HepG2 (cell line): ENCODE results near the gene VAMP2. TPM values are rescaled to one million over a fixed set of nuclear protein-coding genes. Genes with fewer than 3 reads are reported as not detected.

ENCODE experiments used
- CHD4 ChIP-seq: fragments of 200-600 bp; sonication (generic); IDR thresholded peaks from 2 replicates; pipeline ENCODE4 v1.7.0; 2017; ENCODE audit warnings: mild to moderate bottlenecking, low read length, borderline replicate concordance
- ETS1 ChIP-seq: sonication (generic); formaldehyde crosslinking; IDR thresholded peaks from 2 replicates; pipeline ENCODE4 v1.4.0; 2020; ENCODE audit warnings: missing genetic modification reagents
- MBD4 ChIP-seq: IDR thresholded peaks from 2 replicates; pipeline ENCODE4 v1.6.1; 2012; ENCODE audit warnings: low read length, inconsistent platforms, borderline replicate concordance
- MIER2 ChIP-seq: IDR thresholded peaks from 2 replicates; pipeline ENCODE4 v1.6.1; 2016; ENCODE audit warnings: missing biosample characterization, missing genetic modification reagents
- MTF2 ChIP-seq: sonication (generic); formaldehyde crosslinking; IDR thresholded peaks from 2 replicates; pipeline ENCODE4 v1.5.0; 2020; ENCODE audit warnings: missing genetic modification reagents, borderline replicate concordance
- NONO ChIP-seq, 2 experiments: fragments of 450-650 bp in 1 of 2; sonication (generic) in 1 of 2; formaldehyde crosslinking in 1 of 2; IDR thresholded peaks in 1 of 2; conservative IDR thresholded peaks in 1 of 2; 2 replicates each; pipeline versions ENCODE4 v1.6.1 to v1.8.0; 2017 to 2022; ENCODE audit warnings: mild to moderate bottlenecking in 1 of 2, missing genetic modification reagents in 1 of 2, moderate library complexity in 1 of 2
- RORA ChIP-seq: sonication (generic); formaldehyde crosslinking; IDR thresholded peaks from 2 replicates; pipeline ENCODE4 v1.5.0; 2020; ENCODE audit warnings: mild to moderate bottlenecking, missing genetic modification reagents, moderate library complexity
- SUZ12 ChIP-seq: fragments of 150-350 bp; IDR thresholded peaks from 2 replicates; pipeline ENCODE4 v1.6.1; 2014; ENCODE audit warnings: low read depth, low read length
- TARDBP ChIP-seq: sonication (generic); formaldehyde crosslinking; IDR thresholded peaks from 2 replicates; pipeline ENCODE4 v1.8.0; 2022; ENCODE audit warnings: mild to moderate bottlenecking, missing genetic modification reagents
- ZFP36 ChIP-seq: fragments of 150-350 bp; IDR thresholded peaks from 2 replicates; pipeline ENCODE4 v1.6.1; 2018; ENCODE audit warnings: borderline replicate concordance, low read length, low read depth; ENCODE audit not compliant: partially characterized antibody
- ZNF224 ChIP-seq: sonication (generic); formaldehyde crosslinking; IDR thresholded peaks from 2 replicates; pipeline ENCODE4 v1.5.0; 2020; ENCODE audit warnings: mild to moderate bottlenecking, missing genetic modification reagents
- ZNF335 ChIP-seq: sonication (generic); formaldehyde crosslinking; IDR thresholded peaks from 2 replicates; pipeline ENCODE4 v1.4.0; 2020; ENCODE audit warnings: missing genetic modification reagents
- ZNF33B ChIP-seq: sonication (generic); formaldehyde crosslinking; IDR thresholded peaks from 2 replicates; pipeline ENCODE4 v1.5.1; 2020; ENCODE audit warnings: mild to moderate bottlenecking, missing genetic modification reagents
- ZNF496 ChIP-seq: sonication (generic); formaldehyde crosslinking; IDR thresholded peaks from 2 replicates; pipeline ENCODE4 v1.8.1; 2023; ENCODE audit warnings: mild to moderate bottlenecking, moderate library complexity, missing genetic modification reagents; ENCODE audit not compliant: insufficient replicate concordance
- ZNF598 ChIP-seq: sonication (generic); formaldehyde crosslinking; IDR thresholded peaks from 2 replicates; pipeline ENCODE4 v1.5.1; 2020; ENCODE audit warnings: mild to moderate bottlenecking, missing genetic modification reagents, borderline replicate concordance
- ZNF713 ChIP-seq: sonication (generic); formaldehyde crosslinking; IDR thresholded peaks from 2 replicates; pipeline ENCODE4 v1.4.0; 2020; ENCODE audit warnings: mild to moderate bottlenecking, missing genetic modification reagents
- ZNF883 ChIP-seq: sonication (generic); formaldehyde crosslinking; IDR thresholded peaks from 2 replicates; pipeline ENCODE4 v1.5.1; 2020; ENCODE audit warnings: mild to moderate bottlenecking, missing genetic modification reagents; ENCODE audit errors: not compliant biosample characterization
- ZSCAN22 ChIP-seq: sonication (generic); formaldehyde crosslinking; IDR thresholded peaks from 2 replicates; pipeline ENCODE4 v1.4.0; 2020; ENCODE audit warnings: mild to moderate bottlenecking, missing genetic modification reagents
- ZSCAN30 ChIP-seq: sonication (generic); formaldehyde crosslinking; IDR thresholded peaks from 2 replicates; pipeline ENCODE4 v1.5.0; 2020; ENCODE audit warnings: mild to moderate bottlenecking, missing genetic modification reagents
- polyA plus RNA-seq, 8 experiments: library from polyadenylated mRNA; depleted of rRNA in 3 of 8; stranded (reverse) in 7 of 8; unstranded in 1 of 8; fragments of >200 nt; fragmentation: Illumina TruSeq in 4 of 8; extraction: Trizol in 4 of 8; gene quantifications; 2 replicates each; pipeline versions ENCODE4 v1.2.1 to v1.2.3, GENCODE V29; 2011 to 2016; ENCODE audit warnings: low read depth in 4 of 8, missing spikeins in 1 of 8, mixed read lengths in 1 of 8; ENCODE audit not compliant: insufficient read depth in 1 of 8
- total RNA-seq, 5 experiments: library from RNA; depleted of rRNA; stranded (reverse); fragments of >200 nt; fragmentation: Illumina TruSeq; extraction: Trizol; gene quantifications; 2 replicates each; pipeline ENCODE4 v1.2.3, GENCODE V29; 2016; ENCODE audit warnings: low read depth in 1 of 5
- TF ChIP-seq, protein P1 (sequence below): sonication (generic); IDR thresholded peaks from 2 replicates; pipeline ENCODE4 v1.6.1; 2016; ENCODE audit warnings: low read depth, borderline replicate concordance
- TF ChIP-seq, protein P2 (sequence below): IDR thresholded peaks from 2 replicates; pipeline ENCODE4 v1.4.0; 2020; ENCODE audit warnings: mild to moderate bottlenecking, missing genetic modification reagents
- TF ChIP-seq, protein P3 (sequence below): IDR thresholded peaks from 2 replicates; pipeline ENCODE4 v1.6.1; 2016

The VAMP2 gene
- total and polyA plus RNA-seq, 2 of the 13 experiments (the other 11 are each of a cell fraction or from before 2014, with no cell fraction given): 3.9 to 17.2 TPM

GRCh38 chr17:8176197-8176940 lies 13.6 kb upstream of the VAMP2 start, which contains the start of gene TMEM107 (continued):
- TF ChIP-seq MIER2 (CRISPR knock-in tag): no peak
- no peak for TF ChIP-seq MTF2 (CRISPR knock-in tag)
- TF ChIP-seq ZNF713 (CRISPR knock-in tag): no peak
- no peak for TF ChIP-seq ZSCAN22 (CRISPR knock-in tag)
- TF ChIP-seq ZNF883 (CRISPR knock-in tag): no peak
- no peak for TF ChIP-seq TARDBP (CRISPR knock-in tag)
- TF ChIP-seq, protein P1, sequence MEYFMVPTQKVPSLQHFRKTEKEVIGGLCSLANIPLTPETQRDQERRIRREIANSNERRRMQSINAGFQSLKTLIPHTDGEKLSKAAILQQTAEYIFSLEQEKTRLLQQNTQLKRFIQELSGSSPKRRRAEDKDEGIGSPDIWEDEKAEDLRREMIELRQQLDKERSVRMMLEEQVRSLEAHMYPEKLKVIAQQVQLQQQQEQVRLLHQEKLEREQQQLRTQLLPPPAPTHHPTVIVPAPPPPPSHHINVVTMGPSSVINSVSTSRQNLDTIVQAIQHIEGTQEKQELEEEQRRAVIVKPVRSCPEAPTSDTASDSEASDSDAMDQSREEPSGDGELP: no peak
- TF ChIP-seq ZFP36: no peak
- no peak for TF ChIP-seq NONO (IDR thresholded peaks at IDR 0.05)
- TF ChIP-seq NONO (CRISPR knock-in tag; conservative IDR thresholded peaks at IDR 0.05): 0 out of 2 replicates have a peak, but pooled peaks have one; percentile 19
- no peak for TF ChIP-seq RORA (CRISPR knock-in tag)
- no peak for TF ChIP-seq ZNF224 (CRISPR knock-in tag)
- no peak for TF ChIP-seq CHD4
- TF ChIP-seq ETS1 (CRISPR knock-in tag): no peak
- no peak for TF ChIP-seq ZNF335 (CRISPR knock-in tag)
- no peak for TF ChIP-seq ZNF33B
- TF ChIP-seq MBD4: no peak
- no peak for TF ChIP-seq SUZ12
- TF ChIP-seq, protein P2, sequence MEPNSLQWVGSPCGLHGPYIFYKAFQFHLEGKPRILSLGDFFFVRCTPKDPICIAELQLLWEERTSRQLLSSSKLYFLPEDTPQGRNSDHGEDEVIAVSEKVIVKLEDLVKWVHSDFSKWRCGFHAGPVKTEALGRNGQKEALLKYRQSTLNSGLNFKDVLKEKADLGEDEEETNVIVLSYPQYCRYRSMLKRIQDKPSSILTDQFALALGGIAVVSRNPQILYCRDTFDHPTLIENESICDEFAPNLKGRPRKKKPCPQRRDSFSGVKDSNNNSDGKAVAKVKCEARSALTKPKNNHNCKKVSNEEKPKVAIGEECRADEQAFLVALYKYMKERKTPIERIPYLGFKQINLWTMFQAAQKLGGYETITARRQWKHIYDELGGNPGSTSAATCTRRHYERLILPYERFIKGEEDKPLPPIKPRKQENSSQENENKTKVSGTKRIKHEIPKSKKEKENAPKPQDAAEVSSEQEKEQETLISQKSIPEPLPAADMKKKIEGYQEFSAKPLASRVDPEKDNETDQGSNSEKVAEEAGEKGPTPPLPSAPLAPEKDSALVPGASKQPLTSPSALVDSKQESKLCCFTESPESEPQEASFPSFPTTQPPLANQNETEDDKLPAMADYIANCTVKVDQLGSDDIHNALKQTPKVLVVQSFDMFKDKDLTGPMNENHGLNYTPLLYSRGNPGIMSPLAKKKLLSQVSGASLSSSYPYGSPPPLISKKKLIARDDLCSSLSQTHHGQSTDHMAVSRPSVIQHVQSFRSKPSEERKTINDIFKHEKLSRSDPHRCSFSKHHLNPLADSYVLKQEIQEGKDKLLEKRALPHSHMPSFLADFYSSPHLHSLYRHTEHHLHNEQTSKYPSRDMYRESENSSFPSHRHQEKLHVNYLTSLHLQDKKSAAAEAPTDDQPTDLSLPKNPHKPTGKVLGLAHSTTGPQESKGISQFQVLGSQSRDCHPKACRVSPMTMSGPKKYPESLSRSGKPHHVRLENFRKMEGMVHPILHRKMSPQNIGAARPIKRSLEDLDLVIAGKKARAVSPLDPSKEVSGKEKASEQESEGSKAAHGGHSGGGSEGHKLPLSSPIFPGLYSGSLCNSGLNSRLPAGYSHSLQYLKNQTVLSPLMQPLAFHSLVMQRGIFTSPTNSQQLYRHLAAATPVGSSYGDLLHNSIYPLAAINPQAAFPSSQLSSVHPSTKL (CRISPR knock-in tag): no peak; the same call in 1 of the 2 replicates
- TF ChIP-seq ZNF496: no peak
- TF ChIP-seq ZNF598 (CRISPR knock-in tag): no peak
- TF ChIP-seq ZSCAN30 (CRISPR knock-in tag): no peak
- TF ChIP-seq, protein P3, sequence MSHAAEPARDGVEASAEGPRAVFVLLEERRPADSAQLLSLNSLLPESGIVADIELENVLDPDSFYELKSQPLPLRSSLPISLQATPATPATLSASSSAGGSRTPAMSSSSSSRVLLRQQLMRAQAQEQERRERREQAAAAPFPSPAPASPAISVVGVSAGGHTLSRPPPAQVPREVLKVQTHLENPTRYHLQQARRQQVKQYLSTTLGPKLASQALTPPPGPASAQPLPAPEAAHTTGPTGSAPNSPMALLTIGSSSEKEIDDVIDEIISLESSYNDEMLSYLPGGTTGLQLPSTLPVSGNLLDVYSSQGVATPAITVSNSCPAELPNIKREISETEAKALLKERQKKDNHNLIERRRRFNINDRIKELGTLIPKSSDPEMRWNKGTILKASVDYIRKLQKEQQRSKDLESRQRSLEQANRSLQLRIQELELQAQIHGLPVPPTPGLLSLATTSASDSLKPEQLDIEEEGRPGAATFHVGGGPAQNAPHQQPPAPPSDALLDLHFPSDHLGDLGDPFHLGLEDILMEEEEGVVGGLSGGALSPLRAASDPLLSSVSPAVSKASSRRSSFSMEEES (CRISPR knock-in tag): no peak
